OCI-LY1 (cell line): ENCODE results near the gene PRICKLE4.

ENCODE experiments used
- H2AFZ ChIP-seq: fragments of 200-600 bp; sonication (generic), shearing (Covaris generic); 2 replicates; pipeline ENCODE4 v1.6.0; 2014; ENCODE audit warnings: antibody characterized with exemption, mild to moderate bottlenecking, low read length
- H3F3A ChIP-seq: fragments of 200-600 bp; sonication (generic), shearing (Covaris generic); 2 replicates; pipeline ENCODE4 v1.6.0; 2014; ENCODE audit warnings: mild to moderate bottlenecking, antibody characterized with exemption, low read length, moderate library complexity; ENCODE audit not compliant: insufficient read depth
- H3K27ac ChIP-seq: fragments of 200-600 bp; sonication (generic); 2 replicates; pipeline ENCODE4 v1.5.1; 2014; ENCODE audit warnings: low read length, mixed run types, mild to moderate bottlenecking, low read depth; ENCODE audit not compliant: poor library complexity, severe bottlenecking
- H3K27me3 ChIP-seq: fragments of 200-600 bp; sonication (generic); 2 replicates; pipeline ENCODE4 v1.6.0; 2014; ENCODE audit warnings: antibody characterized with exemption, mild to moderate bottlenecking, low read length, moderate library complexity; ENCODE audit not compliant: insufficient read depth
- H3K36me3 ChIP-seq: fragments of 200-600 bp; sonication (generic); 2 replicates; pipeline ENCODE4 v1.6.1; 2014; ENCODE audit warnings: mild to moderate bottlenecking, antibody characterized with exemption, low read length, moderate library complexity, mixed read lengths; ENCODE audit not compliant: insufficient read depth
- H3K4me1 ChIP-seq: fragments of 200-600 bp; sonication (generic); 2 replicates; pipeline ENCODE4 v1.5.1; 2014; ENCODE audit warnings: mild to moderate bottlenecking, low read length, moderate library complexity; ENCODE audit not compliant: insufficient read depth, severe bottlenecking
- H3K4me2 ChIP-seq: fragments of 200-600 bp; sonication (generic), shearing (Covaris generic); 2 replicates; pipeline ENCODE4 v1.6.1; 2014; ENCODE audit warnings: low read length
- H3K4me3 ChIP-seq: fragments of 200-600 bp; sonication (generic); 2 replicates; pipeline ENCODE4 v1.5.1; 2014; ENCODE audit warnings: low read length, low read depth, mild to moderate bottlenecking, mixed read lengths; ENCODE audit not compliant: poor library complexity, severe bottlenecking
- H3K79me2 ChIP-seq: fragments of 200-600 bp; shearing (Covaris generic); 2 replicates; pipeline ENCODE4 v1.6.1; 2016; ENCODE audit warnings: mixed run types, low read length, mixed read lengths; ENCODE audit not compliant: insufficient read depth
- H3K9ac ChIP-seq: fragments of 200-600 bp; sonication (generic), shearing (Covaris generic); 2 replicates; pipeline ENCODE4 v1.6.1; 2014; ENCODE audit warnings: mild to moderate bottlenecking, low read length, mixed read lengths
- H3K9me2 ChIP-seq: fragments of 200-600 bp; sonication (generic), shearing (Covaris generic); 2 replicates; pipeline ENCODE4 v1.6.1; 2014; ENCODE audit warnings: low read depth, mild to moderate bottlenecking, low read length, mixed read lengths
- H3K9me3 ChIP-seq: fragments of 200-600 bp; shearing (Covaris generic); 2 replicates; pipeline ENCODE4 v1.6.1; 2014; ENCODE audit warnings: low read length, mixed read lengths
- H4K20me1 ChIP-seq: fragments of 200-600 bp; sonication (generic), shearing (Covaris generic); 2 replicates; pipeline ENCODE4 v1.6.0; 2016; ENCODE audit warnings: mild to moderate bottlenecking, low read length; ENCODE audit not compliant: insufficient read depth
- EZH2 ChIP-seq: fragments of 200-600 bp; sonication (generic), shearing (Covaris generic); IDR thresholded peaks from 2 replicates; pipeline ENCODE4 v1.8.0; 2017; ENCODE audit warnings: borderline replicate concordance, mixed run types, mild to moderate bottlenecking, antibody characterized with exemption, low read length, moderate library complexity, mixed read lengths
- TF ChIP-seq, protein P1 (sequence below): fragments of 200-600 bp; sonication (generic), shearing (Covaris generic); IDR thresholded peaks from 2 replicates; pipeline ENCODE4 v1.5.1; 2017; ENCODE audit warnings: mild to moderate bottlenecking, antibody characterized with exemption, low read length, moderate library complexity, mixed read lengths

Gene PRICKLE4

DNA sequence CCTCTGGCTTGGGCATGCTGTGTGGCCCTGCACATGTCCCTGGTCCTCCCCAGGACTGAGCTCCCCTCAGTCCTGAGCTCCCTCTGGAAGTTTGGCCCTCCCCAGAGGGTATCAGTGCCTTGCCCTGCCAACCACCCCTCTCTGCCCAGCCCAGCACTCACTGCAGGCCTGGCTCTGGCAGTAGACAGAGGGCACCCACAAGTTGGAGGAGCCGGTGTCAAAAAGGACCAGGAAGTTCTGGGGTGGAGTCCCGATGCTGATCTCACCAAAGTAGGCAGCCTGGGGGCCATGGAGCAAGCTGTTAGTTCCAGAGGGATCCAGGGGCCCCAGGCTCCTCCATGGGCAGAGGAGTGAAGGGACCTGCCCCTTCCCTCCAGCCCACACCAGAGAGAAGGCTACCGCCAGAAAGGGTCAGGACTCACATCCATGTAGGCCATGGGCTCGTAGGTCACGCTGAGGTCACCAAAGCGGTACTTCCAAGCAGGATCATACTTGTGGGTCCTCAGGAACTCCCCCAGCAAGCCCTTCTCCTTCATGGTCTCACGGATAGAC is 36.3 kb upstream of the PRICKLE4 start:
- no peak for TF ChIP-seq EZH2
- no peaks in the 10 kb centered on the region for H3K9me3 ChIP-seq
- H3K79me2 ChIP-seq = no peaks in the 10 kb centered on the region
- no peak overlapping the region for H3K4me2 ChIP-seq
- no peaks in the 10 kb centered on the region for H3K4me1 ChIP-seq
- H3K27me3 ChIP-seq = peaks cover 8% of the 10 kb centered on the region; the same call in 1 of the 2 replicates
- H3K9ac ChIP-seq = no peak overlapping the region
- H3K27ac ChIP-seq = no peak overlapping the region
- H3K4me3 ChIP-seq = no peak overlapping the region
- H3K9me2 ChIP-seq = no peaks in the 10 kb centered on the region
- no peaks in the 10 kb centered on the region for H3K36me3 ChIP-seq
- H4K20me1 ChIP-seq = no peaks in the 10 kb centered on the region
- no peak overlapping the region for H2AFZ ChIP-seq
- no peaks in the 10 kb centered on the region for H3F3A ChIP-seq

GRCh38 chr6:41746107-41746506 is 34.5 kb upstream of the PRICKLE4 start:
- Histone ChIP-seq H3F3A (no peaks in the 10 kb centered on the region), H3K4me2 (no peak overlapping the region), H3K36me3 (no peaks in the 10 kb centered on the region), H3K27me3 (no peaks in the 10 kb centered on the region), H4K20me1 (no peaks in the 10 kb centered on the region), H3K27ac (no peak overlapping the region), H3K4me1 (no peaks in the 10 kb centered on the region), H3K79me2 (no peaks in the 10 kb centered on the region), H3K9ac (no peak overlapping the region), H2AFZ (no peak overlapping the region), H3K9me3 (no peaks in the 10 kb centered on the region), H3K4me3 (no peak overlapping the region), H3K9me2 (no peaks in the 10 kb centered on the region)
- TF ChIP-seq, protein P1, sequence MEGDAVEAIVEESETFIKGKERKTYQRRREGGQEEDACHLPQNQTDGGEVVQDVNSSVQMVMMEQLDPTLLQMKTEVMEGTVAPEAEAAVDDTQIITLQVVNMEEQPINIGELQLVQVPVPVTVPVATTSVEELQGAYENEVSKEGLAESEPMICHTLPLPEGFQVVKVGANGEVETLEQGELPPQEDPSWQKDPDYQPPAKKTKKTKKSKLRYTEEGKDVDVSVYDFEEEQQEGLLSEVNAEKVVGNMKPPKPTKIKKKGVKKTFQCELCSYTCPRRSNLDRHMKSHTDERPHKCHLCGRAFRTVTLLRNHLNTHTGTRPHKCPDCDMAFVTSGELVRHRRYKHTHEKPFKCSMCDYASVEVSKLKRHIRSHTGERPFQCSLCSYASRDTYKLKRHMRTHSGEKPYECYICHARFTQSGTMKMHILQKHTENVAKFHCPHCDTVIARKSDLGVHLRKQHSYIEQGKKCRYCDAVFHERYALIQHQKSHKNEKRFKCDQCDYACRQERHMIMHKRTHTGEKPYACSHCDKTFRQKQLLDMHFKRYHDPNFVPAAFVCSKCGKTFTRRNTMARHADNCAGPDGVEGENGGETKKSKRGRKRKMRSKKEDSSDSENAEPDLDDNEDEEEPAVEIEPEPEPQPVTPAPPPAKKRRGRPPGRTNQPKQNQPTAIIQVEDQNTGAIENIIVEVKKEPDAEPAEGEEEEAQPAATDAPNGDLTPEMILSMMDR = no peak
- no peak for TF ChIP-seq EZH2

GRCh38 chr6:41747256-41748101 is 33.1 kb upstream of the PRICKLE4 start, which contains the start of gene PGC:
PGC (minus strand) TSS chr6:41747397; CDS start chr6:41747334, 63 bp downstream.
- TF ChIP-seq EZH2 = no peak
- TF ChIP-seq, protein P1 = no peak
- H3K9ac ChIP-seq = no peak within 1 kb of the TSS

More at GRCh38 chr6:41747256-41748101, 33.1 kb upstream of the PRICKLE4 start, which contains the start of gene PGC:
- no peak within 1 kb of the TSS for H3K4me3 ChIP-seq
- H3K36me3 ChIP-seq = no peaks in the 10 kb centered on the region
- H3K4me2 ChIP-seq = no peak within 1 kb of the TSS
- H3K9me3 ChIP-seq = no peaks in the 10 kb centered on the region
- H3F3A ChIP-seq = no peaks in the 10 kb centered on the region
- H3K27me3 ChIP-seq = no peaks in the 10 kb centered on the region
- H2AFZ ChIP-seq = no peak within 1 kb of the TSS
- no peaks in the 10 kb centered on the region for H3K9me2 ChIP-seq
- no peaks in the 10 kb centered on the region for H3K79me2 ChIP-seq
- H4K20me1 ChIP-seq = no peaks in the 10 kb centered on the region
- no peaks in the 10 kb centered on the region for H3K4me1 ChIP-seq
- H3K27ac ChIP-seq = no peak within 1 kb of the TSS
